C4-2B (cell line): Measurements from ENCODE around the gene ZP1.

Experiments used
- CTCF ChIP-seq: fragments of 450-650 bp; conservative IDR thresholded peaks from 2 replicates; pipeline ENCODE4 v1.5.1; 2017; ENCODE audit warnings: mild to moderate bottlenecking
- ZFX ChIP-seq: fragments of 450-650 bp; IDR thresholded peaks from 2 replicates; pipeline ENCODE4 v1.6.1; 2017

- no peak for TF ChIP-seq CTCF
- TF ChIP-seq ZFX, result no peak
Measured at GRCh38 chr11:60919956-60920355, 52.6 kb downstream of the ZP1 start.
